ENCODE results near the gene SPRING1.

DNA sequence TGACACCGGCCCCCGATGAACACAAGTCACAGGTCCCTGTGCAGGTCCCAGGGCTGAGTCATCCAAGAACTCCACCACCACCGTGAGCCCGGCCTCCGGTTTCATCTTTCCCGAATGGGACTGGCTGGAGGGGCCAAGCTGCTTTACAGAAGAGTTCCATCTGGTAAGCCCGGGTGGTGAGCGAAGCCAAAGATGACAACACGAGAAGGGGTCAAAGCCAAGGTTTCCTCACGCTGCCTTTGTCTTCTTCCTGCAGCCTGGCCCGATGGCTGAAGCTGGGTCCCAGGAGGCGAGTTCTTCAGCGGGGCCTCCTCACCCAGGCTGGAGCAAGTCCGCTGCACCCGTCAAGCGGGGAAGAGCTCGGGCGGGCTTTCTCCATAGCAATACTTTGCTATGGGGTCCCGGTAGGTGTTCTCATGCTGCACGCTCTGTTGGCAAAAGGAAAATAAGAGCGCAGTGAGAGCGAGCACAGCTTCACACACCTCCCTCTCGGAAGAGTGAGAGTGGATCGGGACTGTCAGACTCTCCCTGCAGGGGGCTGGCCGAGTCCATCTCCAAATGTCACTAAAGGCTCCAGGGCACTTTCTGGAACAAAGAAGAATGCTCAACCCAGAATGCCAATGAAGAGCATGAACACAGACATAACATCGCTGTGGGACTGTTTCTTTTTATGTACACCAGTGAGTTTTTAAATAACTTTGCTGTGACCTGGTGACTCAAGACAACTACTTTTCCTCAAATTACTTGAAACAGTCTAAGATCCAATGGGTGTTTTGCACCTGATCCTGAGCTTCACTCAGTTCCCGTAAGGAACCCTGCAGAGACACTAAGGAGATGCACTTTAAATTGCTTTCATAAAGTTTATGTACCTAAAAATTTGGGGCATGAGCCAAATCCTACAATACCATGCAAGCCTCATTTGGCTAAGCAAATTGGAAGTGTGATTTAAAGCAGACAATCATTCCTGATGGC lies 20.1 kb downstream of the SPRING1 start:
- TF ChIP-seq SP1 (IDR thresholded peaks at IDR 0.05) (no peak), TAF1 (conservative IDR thresholded peaks at IDR 0.05) (no peak), CTCF (IDR thresholded peaks at IDR 0.05; ENCODE audit: low read depth, low read length, missing input control) (no peak), RXRA (IDR thresholded peaks at IDR 0.05) (no peak), REST (IDR thresholded peaks at IDR 0.05) (no peak)
- TF ChIP-seq, protein P1, sequence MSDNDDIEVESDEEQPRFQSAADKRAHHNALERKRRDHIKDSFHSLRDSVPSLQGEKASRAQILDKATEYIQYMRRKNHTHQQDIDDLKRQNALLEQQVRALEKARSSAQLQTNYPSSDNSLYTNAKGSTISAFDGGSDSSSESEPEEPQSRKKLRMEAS (IDR thresholded peaks at IDR 0.05) = no peak
